CD4-positive, alpha-beta T cell treated with Interleukin-15 for 4 hours (primary cell): Measurements from ENCODE around the gene ISG15.
"Not testable (repeated sequence)": the region's sequence is repeated elsewhere in the genome, so short reads cannot be mapped to it uniquely, and the experiment has no call there.

Source experiments
- DNase-seq: peaks from one replicate; pipeline ENCODE4 v3.0.0-alpha.2; 2020; ENCODE audit warnings: low spot score

Gene ISG15

DNA sequence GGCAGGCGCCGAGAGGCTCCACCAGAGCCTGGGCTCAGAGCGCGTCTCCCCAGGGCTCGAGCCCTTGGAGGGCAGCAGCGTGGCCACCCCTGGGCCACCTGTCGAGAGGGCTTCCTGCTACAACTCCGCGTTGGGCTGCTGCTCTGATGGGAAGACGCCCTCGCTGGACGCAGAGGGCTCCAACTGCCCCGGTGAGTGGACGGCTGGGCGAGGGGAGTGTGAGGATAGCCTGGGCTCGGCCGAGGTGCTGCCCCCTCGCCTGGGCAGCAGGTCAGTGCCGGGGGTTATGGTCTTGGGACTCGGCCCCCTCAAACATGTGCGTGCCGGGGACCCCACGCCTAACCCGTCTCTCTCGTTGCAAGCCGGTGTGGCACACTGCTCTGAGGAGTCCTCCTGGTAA is 33.5 kb downstream of the ISG15 start:
- DNase-seq, result no peak

DNA sequence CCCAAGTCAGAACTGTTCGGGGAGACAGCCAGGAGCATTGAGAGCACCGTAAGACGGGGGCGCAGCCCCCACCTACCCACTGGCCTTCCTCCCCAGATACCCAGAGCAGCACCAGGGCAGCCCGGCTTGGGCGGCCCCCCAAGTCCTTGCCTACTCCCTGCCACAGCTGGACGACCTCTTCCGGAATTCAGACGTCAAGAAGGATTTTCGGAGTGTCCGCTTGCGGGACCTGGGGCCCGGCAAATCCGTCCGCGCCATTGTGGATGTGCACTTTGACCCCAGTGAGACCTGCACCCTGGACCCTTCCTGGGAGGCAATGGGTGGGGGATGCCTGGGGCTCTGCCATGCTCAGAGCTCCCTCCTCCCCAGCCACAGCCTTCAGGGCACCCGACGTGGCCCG is 34.1 kb downstream of the ISG15 start:
- DNase-seq, result no peak

- DNase-seq, result no peak
Measured at GRCh38 chr1:1047963-1048362, 34.7 kb downstream of the ISG15 start.

- no peak for DNase-seq
Measured at GRCh38 chr1:1048765-1049164, 35.5 kb downstream of the ISG15 start.

- no peak for DNase-seq
Measured at GRCh38 chr1:1049318-1050165, 36.2 kb downstream of the ISG15 start.

GRCh38 chr1:1050577-1051052 is 37.3 kb downstream of the ISG15 start:
- no peak for DNase-seq

GRCh38 chr1:1051127-1051810 is 38.0 kb downstream of the ISG15 start:
- no peak for DNase-seq

- no peak for DNase-seq
Measured at GRCh38 chr1:1052003-1052840, 38.9 kb downstream of the ISG15 start.

DNA sequence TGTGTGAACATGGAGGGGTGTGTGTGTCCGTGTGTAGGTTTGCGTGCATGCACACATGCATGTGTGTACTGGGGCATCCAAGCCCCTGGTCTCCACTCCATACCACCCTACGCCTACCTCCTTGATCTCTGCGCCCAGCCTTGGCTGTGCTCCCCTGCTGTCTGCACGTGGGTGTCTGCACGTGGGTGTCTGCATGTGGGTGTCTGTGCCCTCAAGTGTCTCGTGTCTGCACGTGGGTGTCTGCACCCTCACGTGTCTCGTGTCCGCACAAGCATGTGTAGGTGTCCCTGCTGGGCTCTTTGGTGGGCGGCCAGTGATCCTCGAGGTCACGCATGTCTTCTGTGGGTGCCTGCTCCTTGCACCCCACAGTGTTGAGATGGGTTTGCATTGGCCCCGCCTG is 39.7 kb downstream of the ISG15 start:
- DNase-seq, result no peak

- no peak for DNase-seq
Measured at GRCh38 chr1:1053682-1054081, 40.4 kb downstream of the ISG15 start.

DNA sequence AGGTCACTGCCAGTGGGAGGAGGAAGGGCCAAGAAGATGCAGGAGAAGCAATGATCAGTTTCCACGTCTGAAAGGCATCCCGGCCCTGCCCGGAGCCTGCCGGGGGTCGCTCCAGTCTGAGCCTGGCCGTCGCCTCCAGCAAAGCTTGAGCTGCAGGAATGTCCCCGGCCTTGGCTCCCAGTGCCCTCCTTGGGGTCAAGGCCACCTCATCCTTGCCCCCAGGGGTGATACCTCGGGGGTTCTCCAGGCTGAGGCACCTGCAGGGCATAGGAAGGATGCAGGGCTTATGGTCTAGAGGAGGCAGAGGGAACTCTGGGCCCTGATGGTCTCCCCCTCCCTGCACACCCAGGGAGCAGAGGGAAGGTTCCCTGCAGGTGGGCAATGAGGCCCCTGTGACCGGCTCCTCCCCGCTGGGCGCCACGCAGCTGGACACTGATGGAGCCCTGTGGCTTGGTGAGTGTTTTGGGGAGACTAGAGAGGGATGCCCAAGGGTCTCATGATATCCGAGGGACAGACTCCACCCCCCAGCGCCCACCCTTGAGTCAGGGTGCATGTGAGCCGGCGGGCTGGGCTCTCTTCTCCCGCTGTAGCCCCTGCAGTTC is 40.9 kb downstream of the ISG15 start:
- DNase-seq, result no peak

GRCh38 chr1:1054971-1055370 is 41.7 kb downstream of the ISG15 start:
- DNase-seq, result no peak

- no peak for DNase-seq
Measured at GRCh38 chr1:1055841-1056736, 42.8 kb downstream of the ISG15 start.

GRCh38 chr1:1057769-1058087 is 44.4 kb downstream of the ISG15 start:
- DNase-seq, result not testable (repeated sequence)

GRCh38 chr1:1058088-1058905 is 45.0 kb downstream of the ISG15 start:
- DNase-seq, result no peak

- no peak for DNase-seq
Measured at GRCh38 chr1:1058921-1059493, 45.7 kb downstream of the ISG15 start.

DNA sequence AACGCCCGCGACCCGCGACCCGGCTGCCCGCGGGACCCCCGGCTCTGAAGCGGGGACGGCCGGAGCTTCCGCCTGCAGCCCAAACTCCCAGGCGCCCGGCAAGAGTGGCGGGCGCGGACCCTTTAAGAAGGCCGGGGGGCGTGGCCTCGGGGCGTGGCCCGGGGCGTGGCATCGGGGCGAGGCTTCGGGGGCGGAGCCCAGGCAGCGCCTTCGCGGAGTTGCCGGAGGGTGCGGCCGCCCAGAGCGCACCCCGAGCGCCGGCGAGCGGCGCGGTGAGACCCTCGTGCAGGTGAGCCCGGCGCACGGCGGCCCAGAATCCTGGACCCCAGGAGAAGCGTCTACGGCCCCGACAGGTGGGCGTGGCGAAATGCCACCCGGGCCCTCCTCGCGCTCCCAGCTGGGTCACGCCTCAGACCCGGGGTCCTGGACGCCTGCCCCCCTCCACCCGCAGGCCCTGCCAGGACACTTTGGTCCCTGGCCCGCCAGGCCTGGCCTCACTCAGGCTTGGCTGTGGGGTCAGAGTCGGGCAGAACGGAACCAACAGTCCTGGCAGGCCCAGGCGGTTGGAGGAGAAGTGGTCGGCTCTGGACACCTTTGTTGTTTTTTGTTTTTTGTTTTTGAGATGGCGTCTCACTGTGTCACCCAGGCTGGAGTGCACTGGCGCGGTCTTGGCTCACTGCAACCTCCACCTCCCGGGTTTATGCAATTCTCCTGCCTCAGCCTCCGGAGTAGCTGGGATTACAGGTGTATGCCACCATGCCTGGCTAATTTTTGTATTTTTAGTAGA is 46.4 kb downstream of the ISG15 start:
- DNase-seq, result peak; percentile 89

DNA sequence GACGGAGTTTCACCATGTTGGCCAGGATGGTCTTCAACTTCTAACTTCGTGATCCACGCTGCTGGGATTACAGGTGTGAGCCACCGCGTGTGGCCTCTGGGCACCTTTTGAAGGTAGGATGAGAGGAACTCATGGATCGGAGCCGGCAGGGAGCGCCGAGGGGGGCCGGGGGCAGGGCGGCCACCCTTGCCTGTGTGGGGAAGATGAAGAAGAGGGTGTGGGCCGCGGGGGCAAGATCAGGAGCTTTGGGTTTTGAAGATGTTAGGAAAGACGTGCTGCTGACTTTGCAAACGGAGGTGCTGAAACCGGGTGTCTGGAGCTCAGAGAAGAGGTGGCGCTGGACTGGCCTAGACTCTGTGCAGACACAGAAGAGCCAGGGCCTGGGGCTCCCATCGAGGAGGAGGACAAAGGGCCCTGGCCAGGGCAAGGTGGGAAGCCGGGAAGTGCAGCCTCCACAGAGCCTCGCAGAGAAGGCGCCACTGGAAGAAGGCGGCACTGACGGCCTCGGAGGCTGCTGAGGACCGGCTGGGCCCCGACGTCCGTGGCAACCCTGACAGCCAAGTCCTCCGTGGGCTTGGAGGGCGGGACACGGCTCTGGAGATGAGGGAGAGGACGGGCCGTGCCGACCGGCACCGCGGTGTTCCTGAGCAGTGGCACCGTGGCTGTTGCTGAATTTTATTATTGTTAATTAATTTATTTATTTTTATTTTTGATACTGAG is 47.1 kb downstream of the ISG15 start:
- no peak for DNase-seq
